Stimulated activated naive CD8-positive, alpha-beta T cell treated with anti-CD3 and anti-CD28 coated beads, Interleukin-15, Interleukin-2, amounts not matched to agents 100 U/mL and 50 U/mL, for 24 hours (primary cell): ENCODE measurements around the gene DMXL2.
"Not testable (repeated sequence)": the region's sequence is repeated elsewhere in the genome, so short reads cannot be mapped to it uniquely, and the experiment has no call there.

Experiments used
- ATAC-seq: fragments of 150-1000 bp; cut with Tn5 transposase; one replicate; pipeline ENCODE4 v1.10.0; 2021
- DNase-seq: peaks from one replicate; pipeline ENCODE4 v3.0.0; 2021

DMXL2 gene

DNA sequence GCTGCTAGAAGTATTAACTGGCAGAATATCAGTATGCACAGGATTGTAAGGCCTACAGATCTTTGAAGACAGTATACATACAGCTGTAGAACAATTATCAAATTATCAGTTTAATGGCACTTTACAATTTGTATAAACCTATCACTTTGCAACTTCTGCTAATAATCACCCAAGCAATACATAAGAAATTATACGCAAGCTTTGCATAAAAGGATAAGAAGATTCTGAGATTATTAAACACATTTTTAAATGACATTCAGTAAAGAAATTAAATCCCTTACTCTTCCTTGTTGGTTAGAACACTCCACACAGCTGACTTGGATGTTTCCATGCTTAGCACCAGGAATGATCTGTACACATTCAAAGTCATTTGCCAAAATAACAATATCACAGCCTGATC is 46.8 kb downstream of the DMXL2 start:
- DNase-seq (no peak), ATAC-seq (no peak)

DNA sequence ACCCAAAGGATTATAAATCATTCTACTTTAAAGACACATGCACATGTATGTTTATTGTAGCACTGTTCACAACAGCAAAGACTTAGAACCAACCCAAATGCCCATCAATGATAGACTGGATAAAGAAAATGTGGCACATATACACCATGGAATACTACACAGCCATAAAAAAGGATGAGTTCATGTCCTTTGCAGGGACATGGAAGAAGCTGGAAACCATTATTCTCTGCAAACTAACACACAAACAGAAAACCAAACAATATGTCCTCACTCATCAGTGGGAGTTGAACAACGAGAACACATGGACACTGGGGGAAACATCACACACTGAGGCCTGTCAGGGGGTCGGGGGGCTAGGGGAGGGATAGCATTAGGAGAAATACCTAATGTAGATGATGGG is 49.2 kb downstream of the DMXL2 start:
- not testable (repeated sequence) for ATAC-seq, DNase-seq

DNA sequence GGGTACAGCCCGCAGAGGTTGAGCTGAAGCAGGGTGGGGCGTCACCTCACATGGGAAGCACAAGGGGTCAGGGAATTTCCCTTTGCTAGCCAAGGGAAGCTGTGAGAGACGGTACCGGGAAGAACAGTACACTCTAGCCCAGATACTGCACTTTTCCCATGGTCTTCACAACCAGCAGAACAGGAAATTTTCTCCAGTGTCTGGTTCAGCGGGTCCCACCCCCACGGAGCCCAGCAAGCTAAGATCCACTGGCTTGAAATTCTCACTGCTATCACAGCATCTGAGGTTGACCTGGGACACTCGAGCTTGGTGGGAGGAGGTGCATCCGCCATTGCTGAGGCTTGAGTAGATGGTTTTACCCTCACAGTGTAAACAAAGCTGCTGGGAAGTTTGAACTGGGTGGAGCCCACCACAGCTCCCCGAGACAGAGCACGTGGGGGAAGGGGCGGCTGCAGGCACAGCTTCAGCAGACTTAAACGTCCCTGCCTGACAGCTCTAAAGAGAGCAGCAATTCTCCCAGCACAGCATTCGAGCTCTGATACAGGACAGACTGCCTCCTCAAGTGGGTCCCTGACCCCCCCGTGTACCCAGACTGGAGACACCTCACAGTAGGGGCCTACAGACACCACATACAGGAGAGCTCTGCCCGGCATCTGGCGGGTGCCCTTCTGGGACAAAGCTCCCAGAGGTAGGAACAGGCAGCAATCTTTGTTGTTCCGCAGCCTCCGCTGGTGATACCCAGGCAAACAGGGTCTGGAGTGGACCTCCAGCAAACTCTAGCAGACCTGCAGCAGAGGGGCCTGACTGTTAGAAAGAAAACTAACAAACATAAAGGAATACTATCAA is 53.4 kb downstream of the DMXL2 start:
- ATAC-seq, DNase-seq: not testable (repeated sequence)

DNA sequence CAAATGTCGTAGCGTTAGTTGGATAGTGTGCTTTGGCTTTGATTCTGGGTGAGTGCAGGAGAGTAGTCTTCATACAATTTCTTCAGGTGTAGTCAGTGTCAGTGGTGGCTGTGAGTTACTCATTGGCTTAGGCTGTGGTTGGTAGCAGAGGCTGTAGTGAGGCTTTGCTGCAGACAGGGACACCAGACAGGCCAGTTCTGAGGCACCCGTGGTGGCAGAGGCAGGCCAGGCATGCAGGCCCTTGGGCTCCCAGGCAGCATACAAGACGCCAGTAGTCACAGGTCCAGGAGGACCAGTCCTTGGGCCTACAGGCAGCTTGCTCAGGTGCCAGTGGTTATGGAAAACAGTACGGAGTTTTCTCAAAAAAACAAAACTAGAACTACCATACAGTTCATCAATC is 61.3 kb downstream of the DMXL2 start:
- no peak for DNase-seq

DNA sequence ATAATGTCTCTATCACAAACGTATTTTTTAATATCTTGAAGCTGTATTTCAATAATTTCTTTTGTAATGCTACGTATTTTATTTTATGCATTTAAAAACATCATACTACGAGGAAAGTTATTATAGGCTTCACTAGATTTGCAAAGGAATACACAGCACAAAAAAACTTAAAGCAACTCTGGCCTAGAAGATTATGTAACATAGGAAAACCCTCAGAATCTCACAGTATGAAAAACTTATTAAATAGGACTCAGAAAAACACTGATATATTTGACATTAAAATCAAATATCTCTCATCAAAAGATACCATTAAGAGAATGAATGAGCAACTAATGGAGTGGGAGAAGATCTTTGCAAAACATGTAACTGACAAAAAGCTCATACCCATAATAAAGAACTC is 63.7 kb downstream of the DMXL2 start:
- DNase-seq (no peak), ATAC-seq (no peak)

More for the DNA sequence above, 61.3 kb downstream of the DMXL2 start:
- ATAC-seq: no peak

DNA sequence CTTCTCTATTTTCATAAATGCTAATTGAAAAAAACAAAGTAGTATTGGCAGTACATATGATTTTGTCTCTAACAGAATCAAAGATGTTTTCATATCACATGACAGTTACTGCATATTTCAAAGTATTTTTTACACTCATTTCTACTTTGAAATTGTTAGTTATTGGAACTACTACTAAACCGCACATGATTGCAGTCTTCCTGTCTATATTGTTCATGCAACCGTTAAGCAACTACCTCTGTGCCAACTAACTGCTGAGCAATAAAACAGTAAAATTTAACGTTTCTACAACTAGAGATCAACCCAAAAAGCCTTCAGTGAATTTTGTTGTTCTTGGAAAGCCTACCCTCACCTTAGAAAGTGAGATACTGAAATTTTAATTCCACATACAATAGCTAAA is 64.2 kb downstream of the DMXL2 start:
- DNase-seq (no peak), ATAC-seq (no peak)

DNA sequence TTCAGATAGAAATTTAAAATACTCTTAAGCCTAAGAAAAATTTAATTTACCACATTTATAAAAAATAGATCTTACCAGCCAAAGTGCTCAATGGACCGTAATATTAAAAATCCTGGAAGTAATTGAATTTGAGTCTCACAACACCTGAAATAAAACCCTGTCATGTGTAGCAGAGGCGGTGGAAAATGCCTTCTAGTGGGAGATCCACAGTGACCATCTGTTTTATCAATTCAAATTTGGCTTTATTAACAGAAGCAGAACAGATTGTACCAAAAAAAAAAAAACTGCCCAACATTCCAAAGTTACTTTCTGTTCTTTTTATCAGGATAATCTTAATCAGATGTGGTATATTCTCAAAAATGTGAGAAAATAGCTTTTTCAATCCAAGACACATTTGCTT is 71.7 kb downstream of the DMXL2 start:
- DNase-seq (no peak), ATAC-seq (no peak)

DNA sequence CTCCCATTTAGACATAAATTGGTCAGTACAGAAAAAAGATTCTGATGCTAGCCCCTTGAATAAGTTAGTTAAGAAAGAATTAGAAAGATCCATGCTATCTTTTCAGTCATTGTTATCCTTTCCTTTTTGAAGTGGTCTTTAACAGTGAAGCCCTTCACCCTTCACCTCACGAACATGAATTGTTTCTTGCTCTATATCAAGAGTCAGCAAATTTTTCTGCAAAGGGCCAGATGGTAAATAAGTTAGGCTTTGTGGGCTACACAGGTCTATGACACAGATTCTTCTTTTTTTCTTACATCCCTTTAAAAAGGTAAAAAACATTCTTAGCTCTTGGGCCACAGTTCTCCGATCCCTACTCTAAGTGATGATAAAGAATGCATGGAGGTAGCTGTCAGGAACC is 74.9 kb downstream of the DMXL2 start:
- ATAC-seq (no peak), DNase-seq (no peak)

DNA sequence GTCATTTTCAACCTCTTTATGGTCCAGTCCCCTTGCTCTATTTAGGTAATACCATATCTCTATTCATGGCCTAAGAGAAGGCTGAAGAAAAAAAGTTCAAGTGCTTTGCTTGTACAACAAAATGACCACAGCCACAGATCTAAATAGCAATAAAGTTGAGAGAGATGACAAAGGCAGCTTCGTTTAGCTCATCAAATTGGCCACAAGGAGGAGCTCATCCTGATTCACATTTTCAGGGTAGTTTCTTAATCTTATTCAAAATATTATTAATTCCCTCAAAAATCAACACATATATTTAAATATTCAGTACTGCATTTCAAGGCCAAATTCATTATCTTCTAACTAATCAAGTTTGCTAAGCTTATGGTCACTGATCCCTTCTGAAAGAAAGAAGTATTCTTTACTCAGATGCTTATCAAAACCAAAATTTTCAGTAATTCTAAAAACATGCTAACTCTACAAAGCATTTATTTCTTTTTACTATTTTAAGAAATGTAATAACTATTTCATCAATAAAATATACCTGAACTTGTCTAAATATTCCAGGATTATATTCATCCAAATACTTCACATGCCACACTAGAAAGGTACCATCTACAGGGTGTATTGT is 85.5 kb downstream of the DMXL2 start:
- ATAC-seq (no peak), DNase-seq (no peak)

DNA sequence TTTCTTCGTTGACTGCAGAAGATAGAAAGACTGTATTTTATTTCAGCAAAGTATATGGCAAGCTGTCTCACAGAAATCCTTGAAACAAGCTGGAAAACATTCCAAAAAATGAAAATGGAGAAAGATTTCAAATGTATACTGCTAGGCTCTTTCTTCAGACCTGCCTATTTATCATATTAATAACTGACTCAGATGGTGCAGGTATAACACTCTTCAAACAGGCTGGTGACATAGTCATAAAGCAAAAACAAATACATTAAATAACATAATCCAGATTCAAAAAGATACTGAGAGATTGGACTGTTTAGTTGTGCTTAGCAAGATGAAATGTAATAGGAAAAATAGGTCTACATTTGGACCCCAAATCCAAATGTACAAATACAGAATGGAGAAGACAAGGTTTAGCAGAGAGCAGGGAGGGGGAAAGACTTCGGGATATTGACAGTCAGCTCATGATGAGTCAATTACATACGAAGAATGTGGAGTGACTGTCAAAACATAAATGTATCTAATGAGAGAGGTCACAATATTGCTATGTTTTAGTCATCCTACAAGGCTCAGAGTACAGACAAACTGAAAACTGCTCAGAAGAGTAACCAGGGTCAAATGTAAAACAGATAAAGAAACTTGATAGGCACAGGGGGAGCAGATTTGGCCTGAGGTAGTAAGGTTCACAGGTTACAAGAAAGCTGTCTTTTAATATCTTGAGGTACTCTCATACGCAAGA is 88.7 kb downstream of the DMXL2 start:
- no peak for DNase-seq

DNA sequence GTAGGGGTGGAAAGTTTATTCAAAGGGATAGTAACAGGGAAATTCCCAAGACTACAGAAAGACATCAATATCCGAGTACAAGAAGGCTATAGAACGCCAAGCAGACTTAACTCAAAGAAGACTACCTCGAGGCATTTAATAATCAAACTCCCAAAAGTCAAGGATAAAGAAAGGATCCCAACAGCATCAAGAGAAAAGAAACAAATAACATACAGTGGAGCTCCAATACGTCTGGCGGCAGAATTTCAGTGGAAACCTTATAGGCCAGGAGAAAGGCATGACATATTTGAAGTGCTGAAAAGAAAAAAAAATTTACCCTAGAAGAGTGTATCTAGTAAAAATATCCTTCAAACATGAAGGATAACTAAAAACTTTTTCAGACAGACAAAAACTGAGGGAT is 95.6 kb downstream of the DMXL2 start:
- DNase-seq (no peak), ATAC-seq (no peak)

More for the DNA sequence above, 88.7 kb downstream of the DMXL2 start:
- ATAC-seq: no peak

DNA sequence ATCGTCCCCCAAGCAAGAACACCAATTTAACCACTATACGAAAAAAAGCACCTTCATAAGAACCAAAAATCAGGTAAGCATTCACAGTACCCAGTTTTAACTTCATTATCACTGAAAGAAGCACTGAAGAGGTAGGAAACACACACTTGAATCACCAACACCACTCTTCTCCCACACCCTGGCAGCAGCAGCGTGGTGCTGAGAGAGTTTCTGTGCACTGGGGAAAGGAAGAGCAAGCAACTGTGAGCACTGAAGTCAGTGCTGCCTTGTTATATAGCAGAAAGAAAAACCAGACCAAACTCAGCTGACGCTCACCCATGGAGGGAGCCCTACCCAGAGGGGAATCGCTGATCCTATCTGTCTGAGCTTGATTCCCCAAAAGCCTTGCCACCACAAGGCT is 98.2 kb downstream of the DMXL2 start:
- DNase-seq (no peak), ATAC-seq (no peak)

DNA sequence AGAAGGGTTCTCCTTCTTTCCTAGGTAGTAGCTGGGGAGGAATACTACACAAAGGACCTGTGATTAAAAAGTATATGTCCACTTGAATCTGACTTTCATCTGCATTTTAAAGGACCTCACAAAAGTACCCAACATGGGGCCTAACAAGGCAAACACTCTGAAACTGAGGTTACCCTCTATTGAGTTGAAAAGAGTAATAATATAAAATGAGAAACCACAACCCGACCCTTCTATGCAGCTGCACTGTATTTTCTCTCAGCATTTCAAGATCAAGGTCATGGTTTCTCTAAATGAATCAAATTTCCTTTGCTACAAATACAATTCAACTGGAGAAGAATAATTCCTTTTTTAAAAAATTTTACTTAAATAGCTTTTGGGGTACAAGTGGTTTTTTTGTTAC is 106.3 kb downstream of the DMXL2 start:
- ATAC-seq: no peak
- DNase-seq: no peak

DNA sequence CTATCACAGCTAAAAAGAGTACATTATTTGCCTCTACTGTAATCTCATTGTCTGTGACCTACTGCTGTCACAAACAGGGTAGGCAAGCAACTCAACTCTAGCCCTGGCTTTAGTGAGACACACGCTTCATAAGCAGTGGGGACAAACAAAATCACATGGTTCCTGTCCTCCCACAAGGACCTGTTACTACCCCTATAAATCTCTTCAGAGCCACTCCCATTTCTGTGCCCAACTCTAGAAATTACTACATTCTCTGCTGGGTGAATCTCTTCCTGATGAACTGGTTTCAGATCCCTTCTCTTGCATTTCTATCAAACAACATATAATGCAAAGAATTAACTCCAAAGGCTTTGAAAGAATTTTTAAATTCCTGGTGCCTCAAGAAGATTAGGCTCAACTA is 117.3 kb downstream of the DMXL2 start:
- no peak for DNase-seq
- no peak for ATAC-seq

DNA sequence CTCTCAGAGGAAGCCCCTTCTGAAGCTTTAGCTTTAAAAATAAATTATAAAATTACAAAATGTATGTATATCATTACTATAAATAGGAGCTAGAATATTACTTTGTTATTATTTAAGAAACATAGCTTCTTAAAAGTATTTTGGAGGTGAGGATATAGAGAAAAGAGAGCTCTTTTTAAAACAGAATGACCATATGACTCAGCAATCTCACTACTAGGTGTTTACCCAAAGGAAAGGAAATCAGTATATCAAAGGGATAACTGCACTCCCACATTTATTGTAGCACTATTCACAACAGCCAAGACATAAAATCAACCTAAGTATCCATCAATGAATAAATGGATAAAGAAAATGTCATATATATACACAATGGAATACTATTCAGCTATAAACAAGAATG is 119.6 kb downstream of the DMXL2 start:
- no peak for DNase-seq

DNA sequence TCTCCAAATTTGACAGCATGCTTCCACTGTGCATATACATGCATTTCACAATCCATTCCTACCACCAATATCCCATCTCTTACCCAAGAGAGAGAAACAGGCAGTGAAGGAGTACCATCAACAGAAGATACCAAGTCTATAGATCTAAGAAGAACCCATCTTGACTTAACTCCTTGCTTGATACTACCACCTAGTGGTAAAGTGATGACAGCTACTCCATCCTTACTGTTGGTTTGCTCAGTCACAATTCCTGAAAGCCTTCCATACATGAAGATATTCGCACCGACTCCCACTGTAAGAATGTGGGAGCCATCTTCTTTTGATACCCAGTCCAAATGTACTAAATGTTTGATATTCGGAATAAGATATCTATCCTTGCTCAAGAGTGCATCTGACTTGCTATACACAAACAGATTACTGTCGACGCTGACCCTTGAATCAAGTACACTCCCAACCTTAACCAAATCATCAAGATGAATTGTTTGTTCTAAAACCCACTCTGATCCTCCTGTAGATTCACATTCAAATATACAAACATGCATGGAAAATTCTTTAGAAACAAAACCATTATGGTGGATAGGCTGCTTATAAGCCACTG is 123.1 kb downstream of the DMXL2 start:
- DNase-seq (no peak), ATAC-seq (no peak)

More for the DNA sequence above, 119.6 kb downstream of the DMXL2 start:
- ATAC-seq: no peak

DNA sequence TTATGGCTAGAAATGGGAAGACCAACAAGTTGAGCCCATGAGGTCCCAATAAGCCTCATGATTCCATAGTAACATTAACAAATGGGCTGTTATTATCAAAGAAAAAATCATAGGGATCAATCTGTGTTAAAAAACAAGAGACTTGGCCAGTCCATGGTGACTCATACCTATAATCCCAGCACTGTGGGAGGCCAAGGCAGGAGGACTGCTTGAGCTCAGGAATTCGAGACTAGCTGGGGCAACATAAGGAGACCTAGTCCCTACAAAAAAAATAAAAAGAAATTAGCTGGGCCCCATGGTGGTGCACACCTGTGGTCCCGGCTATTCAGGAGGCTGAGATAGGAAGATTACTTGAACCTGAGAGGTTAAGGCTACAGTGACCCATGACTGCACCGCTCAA is 124.8 kb downstream of the DMXL2 start:
- ATAC-seq (no peak), DNase-seq (no peak)

DNA sequence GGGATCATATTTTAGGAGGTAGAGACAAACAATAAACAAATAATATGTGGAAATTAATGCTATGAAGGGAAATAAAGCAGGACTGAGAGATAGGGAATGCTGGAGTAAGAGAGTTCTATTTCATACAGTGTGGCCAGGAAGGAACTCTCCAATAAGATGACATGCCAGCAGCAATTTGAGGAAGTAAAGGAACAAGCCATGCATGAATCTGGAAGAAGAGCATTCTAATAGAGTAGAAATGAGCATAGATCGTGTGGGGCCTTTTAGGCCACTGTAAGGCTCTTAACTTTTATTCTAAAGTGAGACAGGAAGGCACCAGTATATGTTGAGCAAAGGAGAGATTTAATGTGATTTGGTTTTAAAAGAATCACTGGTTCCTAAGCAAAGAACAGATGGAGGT is 126.3 kb downstream of the DMXL2 start:
- ATAC-seq (no peak), DNase-seq (no peak)

DNA sequence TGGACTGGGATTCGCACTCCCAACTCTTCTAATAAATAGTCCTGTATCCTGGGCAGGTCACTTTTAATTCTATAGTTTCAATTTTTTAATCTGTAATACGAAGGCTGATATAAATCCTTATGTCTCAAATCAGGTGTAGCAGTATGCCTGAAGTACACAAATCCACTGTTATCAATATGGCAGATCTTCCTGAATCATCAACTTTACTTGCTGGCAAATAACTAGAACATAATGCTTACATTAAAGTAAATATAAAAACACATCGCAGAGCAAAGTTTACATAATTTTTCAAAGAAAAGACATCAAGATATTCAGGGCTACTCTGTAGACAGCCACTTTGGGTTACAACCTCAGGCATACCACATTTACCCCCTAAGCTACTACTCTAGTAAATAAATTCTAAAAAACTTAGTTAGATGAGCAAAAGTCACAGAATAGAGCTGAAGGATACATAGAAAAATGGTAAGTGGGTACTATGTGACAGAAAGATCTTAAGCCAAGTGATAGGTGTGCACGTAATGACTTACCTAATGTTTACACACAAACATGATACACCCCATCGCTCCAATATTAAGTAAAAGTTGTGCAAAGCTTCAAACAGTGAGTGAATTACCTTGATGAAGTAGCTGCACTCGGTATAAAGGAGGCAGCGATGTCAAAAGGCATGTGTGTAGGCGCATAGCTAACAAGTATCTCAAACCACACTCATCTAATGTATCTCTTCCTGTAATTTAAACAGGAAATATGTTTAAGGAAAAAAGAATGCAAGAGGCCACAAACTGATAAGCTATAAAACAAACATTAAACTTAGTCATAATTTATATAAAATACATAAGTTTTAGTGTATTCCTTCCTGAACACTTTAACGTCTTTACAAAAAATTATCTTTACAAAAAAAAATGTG is 127.9 kb downstream of the DMXL2 start:
- DNase-seq (no peak), ATAC-seq (no peak)

DNA sequence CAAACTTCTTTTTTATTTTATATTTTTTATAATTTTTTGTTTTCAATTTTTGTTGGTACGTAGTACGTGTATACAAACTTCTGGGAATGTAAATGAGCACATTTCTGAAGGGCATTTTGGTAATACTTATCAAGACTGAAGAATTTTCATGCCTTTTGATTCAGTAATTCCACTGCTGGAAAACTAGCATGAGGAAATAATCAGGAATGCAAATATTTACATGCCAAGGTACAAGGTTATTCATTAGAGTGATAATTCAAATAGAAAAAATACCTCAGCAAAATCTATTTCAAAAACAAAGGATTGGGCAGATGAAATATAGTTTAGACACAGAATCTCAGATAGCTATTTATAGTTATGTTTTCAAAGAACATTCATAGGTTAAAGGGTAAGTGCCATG is 128.7 kb downstream of the DMXL2 start:
- DNase-seq (no peak), ATAC-seq (no peak)

DNA sequence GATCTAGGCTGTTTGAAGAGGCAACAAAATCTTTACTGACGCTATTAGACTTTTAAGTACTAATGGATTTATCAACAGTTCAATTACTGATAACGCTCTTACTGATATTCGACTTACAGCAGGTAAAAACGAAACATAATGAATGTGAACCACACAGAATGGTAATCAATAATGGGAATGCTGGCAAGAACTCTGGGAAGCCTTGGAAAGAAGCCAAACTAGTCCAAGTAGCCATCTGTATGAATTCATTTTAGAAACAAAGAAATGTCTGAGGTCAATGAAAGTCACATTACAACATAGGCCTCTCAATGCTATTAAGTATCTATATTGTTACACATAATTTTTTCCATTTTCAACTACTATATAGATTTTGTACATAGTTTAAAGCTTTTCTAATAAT is 130.0 kb downstream of the DMXL2 start:
- no peak for DNase-seq
- ATAC-seq: no peak

DNA sequence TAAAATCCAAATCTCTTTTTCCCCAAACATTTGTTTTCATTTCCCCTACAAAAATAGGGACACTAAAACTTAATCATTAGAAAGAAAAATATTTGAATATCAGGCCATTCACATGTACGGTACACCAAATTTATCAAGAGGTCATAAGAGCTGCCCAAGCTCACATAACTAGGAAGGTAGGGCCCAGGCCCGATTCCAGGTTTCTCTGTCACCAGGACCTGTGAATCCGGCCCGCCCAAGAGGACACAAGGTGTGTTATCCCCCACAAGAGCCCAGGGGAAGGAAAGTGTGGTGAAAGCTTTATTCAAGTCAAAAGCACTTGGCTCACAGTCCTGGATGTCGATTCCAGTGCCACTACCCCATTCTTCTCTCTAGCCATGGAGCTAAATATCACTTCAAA is 130.6 kb downstream of the DMXL2 start:
- DNase-seq (no peak), ATAC-seq (no peak)
